Liver (tissue), 3 donors: ENCODE results near the gene SRGAP3.

Experiments used
- ATF3 ChIP-seq: IDR thresholded peaks from 2 replicates; pipeline ENCODE4 v1.6.1; 2016; ENCODE audit warnings: antibody characterized with exemption
- CTCF ChIP-seq: fragments of 150-350 bp; IDR thresholded peaks from 2 replicates; pipeline ENCODE4 v1.5.1; 2017; ENCODE audit warnings: improper control_type of control experiment, low read depth, low read length; ENCODE audit not compliant: missing input control
- EGR1 ChIP-seq, 2 donors: IDR thresholded peaks; 2 replicates each; pipeline ENCODE4 v1.6.1; 2016 to 2018; ENCODE audit warnings: antibody characterized with exemption in 2 of 2, low read depth in 2 of 2
- GABPA ChIP-seq, 2 donors: IDR thresholded peaks in 1 of 2; conservative IDR thresholded peaks in 1 of 2; 2 replicates each; pipeline ENCODE4 v1.6.1; 2016; ENCODE audit warnings: antibody characterized with exemption in 2 of 2, mild to moderate bottlenecking in 1 of 2, moderate library complexity in 1 of 2
- MAX ChIP-seq: IDR thresholded peaks from 2 replicates; pipeline ENCODE4 v1.6.1; 2016; ENCODE audit warnings: antibody characterized with exemption
- RAD21 ChIP-seq, 2 donors: IDR thresholded peaks; 2 replicates each; pipeline ENCODE4 v1.6.1; 2016; ENCODE audit warnings: antibody characterized with exemption in 2 of 2, mild to moderate bottlenecking in 2 of 2
- REST ChIP-seq: IDR thresholded peaks from 2 replicates; pipeline ENCODE4 v1.6.1; 2016; ENCODE audit warnings: antibody characterized with exemption, mild to moderate bottlenecking
- RXRA ChIP-seq, 2 donors: IDR thresholded peaks; 2 replicates each; pipeline ENCODE4 v1.6.1; 2017 to 2018; ENCODE audit warnings: antibody characterized with exemption in 2 of 2, mild to moderate bottlenecking in 1 of 2
- SP1 ChIP-seq: IDR thresholded peaks from 2 replicates; pipeline ENCODE4 v1.6.1; 2018; ENCODE audit warnings: antibody characterized with exemption, mild to moderate bottlenecking
- TAF1 ChIP-seq: conservative IDR thresholded peaks from 2 replicates; pipeline ENCODE4 v1.6.1; 2016; ENCODE audit warnings: antibody characterized with exemption, mild to moderate bottlenecking
- YY1 ChIP-seq: IDR thresholded peaks from 2 replicates; pipeline ENCODE4 v1.6.1; 2016; ENCODE audit warnings: antibody characterized with exemption, mild to moderate bottlenecking
- ZBTB33 ChIP-seq: IDR thresholded peaks from 2 replicates; pipeline ENCODE4 v1.6.1; 2016; ENCODE audit warnings: antibody characterized with exemption
- donor health status: healthy.
- donor health status: healthy.

- TF ChIP-seq REST (no peak), CTCF (no peak), MAX (no peak), TAF1 (no peak), RXRA (IDR thresholded peaks at IDR 0.05) (no peak), ATF3 (no peak), GABPA (IDR thresholded peaks at IDR 0.05 in 1 of 2, conservative IDR thresholded peaks at IDR 0.05 in 1 of 2) (no peak), RAD21 (IDR thresholded peaks at IDR 0.05) (no peak), ZBTB33 (no peak), SP1 (no peak), EGR1 (IDR thresholded peaks at IDR 0.05; ENCODE audit: low read depth in 2 of 2) (no peak), YY1 (no peak)
Observed at GRCh38 chr3:9195390-9195789, 54.1 kb downstream of the SRGAP3 start.
